Natural killer cell treated with Interleukin-12 subunit alpha and Interleukin-12 subunit beta and Interleukin-15 and Interleukin-18, amount 100 ng/mL, for 72 hours (primary cell): Measurements from ENCODE around the gene SERPINA3. TPM values are rescaled to one million over a fixed set of nuclear protein-coding genes. Genes with fewer than 3 reads are reported as not detected.
A peak's percentile ranks its signal among the peaks of the same experiment; 100 is the strongest.
"Not testable (repeated sequence)": the region's sequence is repeated elsewhere in the genome, so short reads cannot be mapped to it uniquely, and the experiment has no call there.

Experiments
- ATAC-seq, 2 donors: fragments of 150-1000 bp; cut with Tn5 transposase in 1 of 2; sonication (Bioruptor Pico), chemical (Tn5 transposase) in 1 of 2; 2 replicates each; pipeline ENCODE4 v1.10.0; 2021
- DNase-seq: peaks from one replicate; pipeline ENCODE4 v3.0.0; 2022; ENCODE audit warnings: low spot score
- H3K27ac Mint-ChIP-seq, 2 donors: 1 replicate in 1 of 2; 2 replicates in 1 of 2; pipeline ENCODE4 v1.8.0; 2022; ENCODE audit warnings: mixed read lengths in 2 of 2, mild to moderate bottlenecking in 1 of 2, moderate library complexity in 1 of 2
- H3K27me3 Mint-ChIP-seq, 2 donors: 1 replicate in 1 of 2; 2 replicates in 1 of 2; pipeline ENCODE4 v1.8.0; 2022; ENCODE audit warnings: mixed read lengths in 2 of 2
- H3K36me3 Mint-ChIP-seq: one replicate; pipeline ENCODE4 v1.8.0; 2022; ENCODE audit warnings: mixed read lengths
- H3K4me1 Mint-ChIP-seq, 2 donors: 1 replicate in 1 of 2; 2 replicates in 1 of 2; pipeline ENCODE4 v1.8.0; 2022; ENCODE audit warnings: low read depth in 2 of 2, mixed read lengths in 2 of 2, mild to moderate bottlenecking in 1 of 2
- H3K4me3 Mint-ChIP-seq: one replicate; pipeline ENCODE4 v1.8.0; 2022; ENCODE audit warnings: mixed read lengths
- H3K9me3 Mint-ChIP-seq: 2 replicates; pipeline ENCODE4 v1.8.0; 2022; ENCODE audit warnings: mixed read lengths
- total RNA-seq, 2 donors: library from RNA; stranded (reverse); gene quantifications; one replicate each; pipeline ENCODE4 v1.2.3, GENCODE V29; 2022

Gene SERPINA3
- total RNA-seq, 2 donors from 2014 or later = not detected

DNA sequence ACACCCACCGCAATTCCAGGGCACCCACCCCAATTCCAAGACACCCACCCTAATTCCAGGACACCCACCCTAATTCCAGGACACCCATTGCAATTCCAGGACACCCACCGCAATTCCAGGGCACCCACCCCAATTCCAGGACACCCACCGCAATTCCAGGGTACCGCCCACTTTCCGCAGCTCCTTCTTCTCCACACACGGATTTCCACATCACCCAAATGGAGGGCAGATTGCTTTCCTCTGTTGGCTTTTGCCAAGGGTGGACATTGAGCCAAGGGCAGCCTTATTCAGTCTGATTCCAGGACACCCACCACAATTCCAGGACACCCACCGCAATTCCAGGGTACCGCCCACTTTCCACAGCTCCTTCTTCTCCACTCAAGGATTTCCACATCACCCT lies 25.6 kb downstream of the SERPINA3 start:
- H3K27ac Mint-ChIP-seq, ATAC-seq, H3K4me3 Mint-ChIP-seq, H3K9me3 Mint-ChIP-seq, H3K4me1 Mint-ChIP-seq, H3K27me3 Mint-ChIP-seq, DNase-seq, H3K36me3 Mint-ChIP-seq: not testable (repeated sequence)

GRCh38 chr14:94638339-94638738 lies 26.1 kb downstream of the SERPINA3 start:
- ATAC-seq (no peak), DNase-seq (no peak)
- Mint-ChIP-seq H3K27me3 (peaks cover 0 to 7% of the 10 kb centered on the region in 2 donors), H3K27ac (no peak overlapping the region), H3K36me3 (no peaks in the 10 kb centered on the region), H3K9me3 (no peaks in the 10 kb centered on the region), H3K4me3 (no peak overlapping the region), H3K4me1 (peaks cover 0 to 3% of the 10 kb centered on the region in 2 donors)

DNA sequence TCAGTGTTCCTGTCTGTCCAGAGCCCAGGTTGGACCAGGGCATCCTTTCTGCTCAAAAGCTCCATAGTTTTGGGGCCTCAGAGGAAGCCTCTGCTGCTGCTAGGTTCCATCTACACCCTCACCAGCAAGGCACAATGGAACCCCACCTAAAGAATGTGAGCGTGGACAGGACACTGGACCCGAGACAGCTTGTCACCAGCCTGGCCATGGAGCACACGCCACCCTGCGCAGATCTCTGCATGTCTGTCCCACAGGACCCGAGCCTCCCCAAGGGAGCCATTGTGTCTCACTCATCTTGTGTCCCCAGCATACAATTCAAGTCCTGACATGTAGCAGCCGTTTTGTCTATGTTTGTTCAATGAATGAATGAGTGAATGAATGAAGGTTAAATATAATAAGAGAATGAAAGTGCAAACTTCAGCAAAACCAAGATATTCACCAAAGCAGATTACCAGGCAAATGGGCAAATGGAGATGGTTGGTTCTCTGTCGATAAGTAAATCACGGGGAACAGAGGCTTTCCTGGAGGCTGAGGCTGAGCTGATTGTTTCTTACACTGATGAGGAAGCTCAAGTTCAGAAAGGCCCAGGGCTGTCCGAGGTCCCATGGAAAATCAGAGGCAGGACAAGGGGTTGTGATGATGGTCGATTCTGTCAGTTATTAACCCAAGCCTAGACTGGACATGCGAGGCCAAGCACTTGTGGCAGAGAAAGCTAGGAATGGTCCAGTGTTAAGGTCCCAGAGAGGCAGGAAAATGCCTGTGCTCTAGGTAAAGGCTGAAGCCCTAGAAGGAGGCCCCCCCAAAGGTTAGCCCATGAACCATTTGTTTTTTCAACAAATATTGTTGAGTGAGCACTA lies 27.0 kb downstream of the SERPINA3 start:
- peak in 1 of 2 donors; percentile 55 for ATAC-seq
- H3K4me3 Mint-ChIP-seq = no peak overlapping the region
- no peak for DNase-seq
- peaks cover 0 to 1% of the 10 kb centered on the region in 2 donors for H3K27me3 Mint-ChIP-seq
- no peaks in the 10 kb centered on the region for H3K9me3 Mint-ChIP-seq
- no peak overlapping the region for H3K27ac Mint-ChIP-seq
- H3K36me3 Mint-ChIP-seq = no peaks in the 10 kb centered on the region
- H3K4me1 Mint-ChIP-seq = peaks cover 0 to 3% of the 10 kb centered on the region in 2 donors

DNA sequence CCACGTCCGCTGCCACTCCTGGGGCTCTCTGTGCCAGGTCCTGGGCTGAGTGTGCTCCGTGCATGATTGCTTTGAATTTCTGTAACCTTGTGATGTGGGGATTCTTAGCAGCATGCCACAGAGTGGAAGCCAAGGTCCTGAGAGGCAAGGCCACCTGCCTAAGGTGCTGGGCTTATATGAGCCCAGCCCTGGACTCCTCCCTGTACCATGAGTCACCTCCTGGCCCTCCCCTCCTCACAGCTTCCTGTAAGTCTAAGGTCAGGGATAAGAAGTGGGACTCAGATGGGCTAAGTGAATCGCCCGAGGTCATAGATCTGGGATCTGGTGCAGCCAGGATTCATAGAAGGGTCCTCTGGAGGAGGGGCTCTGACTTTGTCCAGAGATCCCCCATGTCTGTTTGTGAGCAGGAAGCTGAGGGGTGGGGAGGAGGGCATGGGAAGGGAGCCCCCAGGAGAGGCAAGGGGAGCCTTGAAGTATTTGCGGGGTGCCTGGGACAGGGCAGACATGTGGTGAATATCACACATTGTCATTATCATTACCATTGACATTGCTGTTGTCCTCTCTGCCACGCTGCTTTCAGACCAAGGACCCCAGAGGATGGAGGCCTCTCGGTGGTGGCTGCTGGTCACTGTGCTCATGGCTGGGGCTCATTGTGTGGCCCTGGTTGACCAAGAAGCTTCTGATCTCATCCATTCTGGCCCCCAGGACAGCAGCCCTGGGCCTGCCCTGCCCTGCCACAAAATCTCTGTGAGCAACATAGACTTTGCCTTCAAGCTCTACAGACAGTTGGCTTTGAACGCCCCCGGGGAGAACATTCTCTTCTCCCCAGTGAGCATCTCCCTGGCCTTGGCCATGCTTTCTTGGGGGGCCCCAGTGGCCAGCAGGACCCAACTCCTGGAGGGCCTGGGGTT lies 28.8 kb downstream of the SERPINA3 start:
- Mint-ChIP-seq H3K9me3 (peaks cover 1% of the 10 kb centered on the region), H3K27ac (no peak overlapping the region), H3K4me1 (peaks cover 0 to 3% of the 10 kb centered on the region in 2 donors), H3K27me3 (peaks cover 6 to 8% of the 10 kb centered on the region in 2 donors), H3K4me3 (no peak overlapping the region), H3K36me3 (no peaks in the 10 kb centered on the region)
- peak; percentile 8 to 41 for ATAC-seq
- DNase-seq = no peak

GRCh38 chr14:94641632-94641955 lies 29.4 kb downstream of the SERPINA3 start:
- peaks cover 10% of the 10 kb centered on the region in 2 donors for H3K27me3 Mint-ChIP-seq
- H3K36me3 Mint-ChIP-seq = no peaks in the 10 kb centered on the region
- H3K4me1 Mint-ChIP-seq = peaks cover 0 to 3% of the 10 kb centered on the region in 2 donors
- H3K4me3 Mint-ChIP-seq = no peak overlapping the region
- no peak for ATAC-seq
- H3K9me3 Mint-ChIP-seq = peaks cover 3% of the 10 kb centered on the region
- DNase-seq = no peak
- no peak overlapping the region for H3K27ac Mint-ChIP-seq

GRCh38 chr14:94643316-94644101 lies 31.3 kb downstream of the SERPINA3 start:
- H3K4me3 Mint-ChIP-seq = no peak overlapping the region
- no peak overlapping the region for H3K27ac Mint-ChIP-seq
- H3K36me3 Mint-ChIP-seq = no peaks in the 10 kb centered on the region
- DNase-seq (no peak), ATAC-seq (no peak)
- peaks cover 10% of the 10 kb centered on the region in 2 donors for H3K27me3 Mint-ChIP-seq
- peaks cover 3% of the 10 kb centered on the region for H3K9me3 Mint-ChIP-seq
- peaks cover 0 to 3% of the 10 kb centered on the region in 2 donors for H3K4me1 Mint-ChIP-seq

DNA sequence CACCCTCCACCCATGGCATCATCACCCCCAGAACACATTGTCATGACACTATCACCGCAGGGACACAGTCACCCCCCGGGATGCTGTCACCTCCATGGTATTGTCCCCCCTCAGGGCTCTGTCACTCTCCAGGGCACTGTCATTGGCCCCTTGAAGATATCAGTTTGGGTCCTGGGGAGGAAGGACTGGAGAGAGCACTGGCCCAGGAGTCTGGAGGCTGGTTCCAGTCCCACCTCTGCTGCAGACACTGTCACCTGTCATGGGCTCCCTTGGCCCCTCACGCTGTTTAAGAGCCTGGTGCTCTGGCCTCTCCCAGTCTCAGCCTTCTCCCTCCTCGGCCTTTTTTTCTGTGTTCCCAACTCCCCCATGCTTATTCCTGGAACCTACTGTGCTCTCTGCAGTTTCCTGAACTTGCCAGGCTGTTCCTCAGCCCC lies 31.9 kb downstream of the SERPINA3 start:
- Mint-ChIP-seq H3K36me3 (no peaks in the 10 kb centered on the region), H3K27me3 (peaks cover 10% of the 10 kb centered on the region in 2 donors), H3K9me3 (peaks cover 3% of the 10 kb centered on the region), H3K4me1 (no peaks in the 10 kb centered on the region), H3K4me3 (no peak overlapping the region), H3K27ac (no peak overlapping the region)
- DNase-seq (no peak), ATAC-seq (no peak)

DNA sequence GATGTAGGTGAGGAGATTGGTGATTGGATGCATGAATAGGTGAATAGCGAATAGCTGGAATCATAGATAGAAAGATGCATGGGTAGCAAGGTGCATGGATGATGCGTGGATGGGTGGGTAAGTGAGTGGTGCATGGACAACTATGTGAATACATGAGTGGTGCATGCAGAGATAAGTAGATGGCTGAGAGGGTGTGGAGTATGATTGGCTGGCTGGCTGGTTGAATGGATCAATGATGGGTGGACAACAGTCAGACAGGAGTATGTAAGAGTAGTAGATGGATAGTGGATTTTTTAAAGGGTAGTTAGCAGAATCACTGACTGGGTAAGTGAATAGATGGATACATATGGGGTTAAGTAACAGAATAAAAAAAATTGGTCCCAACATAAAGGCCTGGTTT lies 33.9 kb downstream of the SERPINA3 start:
- Mint-ChIP-seq H3K4me1 (no peaks in the 10 kb centered on the region), H3K4me3 (no peak overlapping the region), H3K27ac (no peak overlapping the region), H3K36me3 (no peaks in the 10 kb centered on the region), H3K9me3 (peaks cover 3% of the 10 kb centered on the region), H3K27me3 (peaks cover 10% of the 10 kb centered on the region in 2 donors)
- DNase-seq (no peak), ATAC-seq (no peak)

DNA sequence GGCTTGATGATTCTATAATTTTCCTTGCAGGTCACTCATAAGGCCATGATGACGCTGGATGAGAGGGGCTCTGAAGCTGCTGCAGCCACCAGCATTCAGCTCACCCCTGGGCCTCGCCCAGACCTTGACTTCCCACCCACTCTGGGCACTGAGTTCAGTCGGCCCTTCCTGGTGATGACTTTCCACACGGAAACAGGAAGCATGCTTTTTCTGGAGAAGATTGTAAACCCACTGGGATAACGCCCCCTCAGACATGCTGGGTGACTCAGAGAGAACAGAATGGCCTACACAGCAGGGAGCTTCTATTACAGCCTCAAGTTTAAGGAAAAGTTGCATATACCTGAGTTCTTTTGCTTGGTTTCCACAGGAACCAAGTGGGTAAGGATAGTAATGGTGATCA lies 34.3 kb downstream of the SERPINA3 start:
- no peaks in the 10 kb centered on the region for H3K36me3 Mint-ChIP-seq
- H3K9me3 Mint-ChIP-seq = peaks cover 3% of the 10 kb centered on the region
- ATAC-seq = no peak
- no peak overlapping the region for H3K4me3 Mint-ChIP-seq
- peaks cover 10% of the 10 kb centered on the region in 2 donors for H3K27me3 Mint-ChIP-seq
- H3K4me1 Mint-ChIP-seq = no peaks in the 10 kb centered on the region
- no peak overlapping the region for H3K27ac Mint-ChIP-seq
- no peak for DNase-seq

- H3K4me3 Mint-ChIP-seq = no peak overlapping the region
- peaks cover 3% of the 10 kb centered on the region for H3K9me3 Mint-ChIP-seq
- ATAC-seq (no peak), DNase-seq (no peak)
- H3K4me1 Mint-ChIP-seq = no peaks in the 10 kb centered on the region
- no peak overlapping the region for H3K27ac Mint-ChIP-seq
- peaks cover 10% of the 10 kb centered on the region in 2 donors for H3K27me3 Mint-ChIP-seq
- H3K36me3 Mint-ChIP-seq = no peaks in the 10 kb centered on the region
These were observed 36.6 kb downstream of the SERPINA3 start for GRCh38 chr14:94648801-94649200.

GRCh38 chr14:94649543-94650443 lies 37.6 kb downstream of the SERPINA3 start:
- Mint-ChIP-seq H3K9me3 (peaks cover 3% of the 10 kb centered on the region), H3K27ac (no peak overlapping the region), H3K36me3 (no peaks in the 10 kb centered on the region), H3K4me1 (no peaks in the 10 kb centered on the region), H3K4me3 (no peak overlapping the region), H3K27me3 (peaks cover 7 to 10% of the 10 kb centered on the region in 2 donors)
- no peak for DNase-seq
- no peak for ATAC-seq

DNA sequence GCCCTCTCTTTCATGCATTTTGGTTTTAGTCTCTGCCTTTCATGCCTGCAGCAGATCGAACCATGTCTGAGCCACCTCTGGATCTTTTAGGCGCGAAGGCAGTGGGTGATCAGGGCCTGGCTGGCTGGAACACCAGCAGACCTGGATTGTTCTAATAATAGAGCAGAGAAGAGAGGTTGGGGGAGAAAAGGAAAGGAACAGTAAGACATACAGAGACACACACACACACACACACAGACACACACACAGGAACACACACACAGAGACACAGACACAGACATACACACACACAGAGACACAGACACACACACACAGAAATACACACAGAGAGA lies 38.2 kb downstream of the SERPINA3 start:
- ATAC-seq = no peak
- H3K9me3 Mint-ChIP-seq = peaks cover 3% of the 10 kb centered on the region
- no peak overlapping the region for H3K27ac Mint-ChIP-seq
- H3K27me3 Mint-ChIP-seq = peaks cover 7 to 10% of the 10 kb centered on the region in 2 donors
- H3K36me3 Mint-ChIP-seq = no peaks in the 10 kb centered on the region
- no peak for DNase-seq
- H3K4me3 Mint-ChIP-seq = no peak overlapping the region
- no peaks in the 10 kb centered on the region for H3K4me1 Mint-ChIP-seq
